GM10847 (cell line): ENCODE measurements around the gene SMIM23.

Source experiments
- POLR2A ChIP-seq: IDR thresholded peaks from 2 replicates; pipeline ENCODE4 v1.6.1; 2011; ENCODE audit not compliant: insufficient read length; ENCODE audit errors: extremely low read depth

Gene SMIM23

DNA sequence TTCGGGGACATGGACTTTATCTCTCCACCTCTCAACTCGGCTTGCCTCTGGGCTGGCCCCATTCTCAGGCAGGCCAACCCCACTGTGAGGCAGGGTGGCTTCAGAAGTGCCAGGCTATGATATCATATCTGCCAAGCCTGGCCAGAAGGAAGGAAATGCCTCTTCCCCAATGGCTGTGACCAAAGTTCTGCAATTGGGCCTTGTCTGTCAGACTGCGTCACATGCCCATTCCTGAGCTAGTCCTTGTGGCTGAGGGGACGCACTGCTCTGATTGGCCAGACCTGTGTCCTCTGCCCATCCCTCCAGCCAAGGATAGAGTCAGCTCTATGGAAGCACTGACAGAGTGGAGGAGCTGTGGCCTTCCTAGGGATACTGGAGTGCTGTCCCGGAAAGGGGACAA is 11.9 kb downstream of the SMIM23 start:
- TF ChIP-seq POLR2A: no peak

DNA sequence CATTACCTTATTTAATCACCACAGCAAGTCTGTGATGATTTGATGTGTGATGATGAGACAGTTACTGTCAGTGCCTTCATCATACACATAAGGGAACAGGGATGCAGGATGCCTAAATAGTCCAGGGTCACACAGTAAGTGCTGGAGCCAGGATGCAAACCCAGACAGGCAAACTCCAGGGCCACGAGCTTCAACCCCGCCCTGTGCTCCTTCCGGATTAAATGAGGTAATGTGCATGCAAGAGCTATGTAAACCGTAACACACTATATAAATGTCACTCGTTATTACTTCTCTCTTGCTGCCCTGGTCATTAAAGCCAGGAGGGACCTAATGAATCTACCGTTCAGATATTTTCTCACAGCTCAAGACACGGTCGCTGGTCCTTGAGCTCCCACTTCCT is 12.8 kb downstream of the SMIM23 start:
- TF ChIP-seq POLR2A: no peak

DNA sequence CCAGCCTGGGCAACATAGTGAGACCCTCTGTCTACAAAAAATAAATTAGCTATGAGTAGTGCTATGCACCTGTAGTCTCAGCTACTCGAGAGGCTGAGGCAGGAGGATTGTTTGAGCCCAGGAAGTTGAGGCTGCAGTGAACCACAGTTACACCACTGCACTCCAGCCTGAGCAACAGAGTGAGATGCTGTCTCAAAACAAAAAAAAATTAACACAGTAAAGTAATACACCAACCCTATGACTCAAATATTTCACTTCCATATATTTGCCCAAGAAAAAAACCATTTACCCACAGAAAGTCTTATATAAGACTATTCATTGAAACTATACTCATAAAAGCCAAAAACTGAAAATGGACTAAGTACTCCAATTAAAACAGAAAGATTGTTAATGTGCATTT is 16.2 kb downstream of the SMIM23 start:
- no peak for TF ChIP-seq POLR2A

DNA sequence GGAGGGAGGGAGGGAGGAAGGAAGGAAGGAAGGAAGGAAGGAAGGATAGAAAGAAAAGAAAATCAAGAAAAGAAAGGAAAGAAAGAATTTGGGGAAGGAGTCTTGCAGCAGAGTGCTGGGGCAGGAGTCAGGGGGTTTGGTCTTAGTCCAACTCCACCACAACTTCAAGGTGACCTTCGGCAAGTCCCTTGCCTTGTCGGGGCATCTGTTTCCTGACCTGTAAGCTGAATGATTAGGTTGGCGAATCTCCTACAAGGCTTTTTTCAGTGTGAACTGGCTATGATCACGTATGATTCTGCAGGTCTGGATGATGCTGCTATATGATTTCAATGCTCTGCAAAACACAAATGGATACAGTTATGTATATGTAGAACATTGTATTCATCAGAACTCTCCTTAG is 20.1 kb downstream of the SMIM23 start:
- TF ChIP-seq POLR2A: no peak

GRCh38 chr5:171806976-171807747 is 21.5 kb downstream of the SMIM23 start:
- TF ChIP-seq POLR2A: no peak

- TF ChIP-seq POLR2A: no peak
These were observed 22.8 kb downstream of the SMIM23 start for GRCh38 chr5:171808453-171808852.

DNA sequence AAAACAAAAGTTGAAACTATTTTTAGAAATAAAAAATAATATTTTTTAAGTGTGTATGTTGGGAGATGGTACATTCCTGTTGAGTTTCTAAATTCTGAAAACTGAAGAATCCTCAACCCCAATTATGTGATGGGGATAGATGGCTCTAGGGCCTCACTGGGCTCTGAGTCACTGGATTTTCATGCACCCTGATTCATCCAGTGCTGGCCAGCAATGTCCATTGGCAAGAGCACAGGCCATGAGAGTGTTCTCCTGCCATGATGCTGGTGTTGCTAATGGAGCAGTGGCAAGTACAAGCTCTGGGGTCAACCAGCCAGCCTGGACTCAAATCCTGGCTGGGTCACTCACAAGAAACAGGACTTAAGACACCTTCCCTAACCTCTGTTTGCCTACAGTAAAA is 23.3 kb downstream of the SMIM23 start:
- TF ChIP-seq POLR2A: no peak

- TF ChIP-seq POLR2A: no peak
These were observed 24.6 kb downstream of the SMIM23 start for GRCh38 chr5:171810227-171810626.

DNA sequence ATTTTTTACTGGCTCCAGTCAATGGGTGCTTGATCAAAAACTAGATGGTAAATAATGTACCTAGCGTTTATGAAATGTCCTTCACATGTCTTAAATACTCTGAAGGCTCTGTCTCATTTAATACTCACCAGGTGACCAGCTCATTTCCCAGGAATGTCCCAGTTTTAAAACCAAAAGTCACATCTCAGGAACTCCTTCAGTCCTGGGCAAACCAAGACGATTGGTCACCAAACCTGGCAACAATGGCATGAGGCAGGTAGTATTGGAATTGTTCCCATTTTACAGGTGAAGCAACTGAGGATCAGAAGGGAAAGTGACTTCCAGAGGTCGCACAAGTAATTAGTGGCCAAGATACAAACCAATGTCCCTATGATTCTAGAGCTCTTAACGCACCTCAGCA is 27.7 kb downstream of the SMIM23 start:
- TF ChIP-seq POLR2A: no peak

DNA sequence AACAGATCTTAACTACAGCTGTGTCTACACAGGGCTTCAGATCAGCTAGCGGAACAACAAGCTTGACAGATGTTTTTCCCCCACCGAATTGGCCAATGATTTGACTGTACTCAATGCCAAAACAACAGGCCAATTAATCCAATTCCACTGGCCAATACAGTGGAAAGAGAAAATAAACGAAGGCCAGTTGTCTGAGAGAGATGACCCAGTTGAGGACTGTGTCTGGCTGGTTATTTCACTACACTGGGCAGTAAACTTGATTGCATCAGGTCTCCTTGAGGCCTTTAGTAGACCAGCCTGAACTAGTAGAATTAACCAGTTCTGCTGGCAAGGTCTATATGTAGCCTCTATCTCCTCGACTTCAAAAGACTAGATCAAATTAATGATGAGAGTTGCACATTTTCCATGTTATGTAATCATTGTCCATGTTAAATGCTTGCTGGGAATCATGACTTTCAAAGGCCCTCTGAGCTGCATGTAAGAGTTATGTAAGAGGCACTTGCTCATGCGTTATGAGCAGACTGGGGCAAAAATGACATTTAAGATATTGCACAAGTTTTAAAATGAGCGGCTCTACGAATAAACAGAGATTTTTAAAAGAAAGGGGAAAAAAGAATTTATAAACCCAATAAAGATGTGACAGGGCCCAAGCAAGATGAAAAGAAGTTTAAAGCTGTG is 28.3 kb downstream of the SMIM23 start:
- no peak for TF ChIP-seq POLR2A

DNA sequence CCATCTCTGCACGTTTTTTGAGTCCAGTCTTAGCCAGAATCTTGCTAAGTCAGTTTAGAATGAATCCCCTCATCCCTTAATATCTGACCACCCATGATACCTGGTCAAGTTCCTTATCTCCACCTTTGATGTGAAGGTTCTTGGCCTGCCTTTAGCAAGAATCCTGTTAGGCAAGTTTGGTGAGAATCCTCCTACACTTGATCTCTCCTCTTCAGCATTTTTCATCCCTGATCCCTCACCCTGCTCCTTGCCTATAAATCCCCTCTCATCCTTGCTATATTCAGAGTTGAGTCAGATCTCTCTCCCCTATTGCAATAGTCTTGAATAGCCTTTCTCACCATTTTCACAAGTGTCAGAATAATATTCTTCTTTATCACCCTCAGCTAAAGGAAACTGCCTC is 31.0 kb downstream of the SMIM23 start:
- no peak for TF ChIP-seq POLR2A

- no peak for TF ChIP-seq POLR2A
These were observed 34.9 kb downstream of the SMIM23 start for GRCh38 chr5:171820561-171820960.

- no peak for TF ChIP-seq POLR2A
These were observed 35.7 kb downstream of the SMIM23 start for GRCh38 chr5:171821286-171821685.

GRCh38 chr5:171823269-171823668 is 37.7 kb downstream of the SMIM23 start:
- no peak for TF ChIP-seq POLR2A

DNA sequence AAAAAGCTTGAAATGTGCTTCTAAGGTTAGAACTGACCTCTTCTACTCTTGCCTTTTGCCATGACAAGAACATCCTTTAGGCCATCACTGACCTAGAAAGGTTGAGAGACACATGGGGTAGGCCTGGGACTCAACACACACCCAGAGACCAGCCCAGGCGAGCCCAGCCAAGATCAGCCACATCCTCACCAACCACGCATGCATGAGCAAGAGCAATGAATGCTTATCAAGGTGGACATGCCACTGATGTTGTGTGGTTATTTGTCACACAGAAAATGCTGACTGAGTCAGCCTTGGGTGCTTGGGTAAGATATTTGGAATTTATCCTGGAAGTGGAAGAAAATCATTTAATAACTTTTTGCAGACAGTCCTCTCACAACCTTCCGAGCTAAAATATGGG is 39.4 kb downstream of the SMIM23 start:
- TF ChIP-seq POLR2A: no peak

DNA sequence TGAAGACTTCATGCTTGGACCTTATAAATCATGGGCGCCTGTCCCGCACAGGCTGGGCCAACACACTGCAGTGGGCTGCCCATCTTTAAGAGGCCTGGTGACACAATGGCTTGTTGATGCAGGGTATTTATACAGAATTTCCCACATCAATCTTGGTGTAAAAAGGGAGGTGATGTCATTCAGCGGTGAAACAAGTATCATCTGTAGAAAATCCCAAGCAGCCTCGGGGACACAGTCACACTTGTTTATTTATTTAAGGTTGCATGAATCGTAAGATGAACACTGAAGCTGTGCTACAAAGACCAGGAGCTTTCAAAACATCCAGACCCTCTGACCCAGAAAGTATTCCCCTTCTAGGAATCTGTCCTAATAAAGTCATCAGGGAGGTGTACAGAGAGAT is 40.5 kb downstream of the SMIM23 start:
- no peak for TF ChIP-seq POLR2A

DNA sequence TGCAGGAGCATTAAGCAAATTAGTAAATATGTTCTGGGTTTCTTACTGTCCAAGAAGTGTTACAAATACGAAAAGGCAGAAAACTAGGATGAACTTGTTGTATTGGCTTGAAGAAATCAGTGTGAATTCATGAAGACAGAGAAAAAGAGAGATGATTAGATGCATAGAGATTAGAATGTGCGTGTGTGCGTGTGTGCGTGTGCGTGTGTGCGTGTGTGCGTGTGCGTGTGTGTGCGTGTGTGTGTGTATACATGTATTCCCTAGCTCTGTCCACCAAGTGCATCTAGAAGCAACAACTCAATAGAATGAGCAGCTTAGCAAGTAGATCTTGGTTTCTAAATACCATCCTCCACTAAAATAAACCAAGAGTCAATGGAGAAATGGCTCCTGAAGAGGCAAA is 41.5 kb downstream of the SMIM23 start:
- no peak for TF ChIP-seq POLR2A

- no peak for TF ChIP-seq POLR2A
These were observed 45.1 kb downstream of the SMIM23 start for GRCh38 chr5:171830686-171831085.

- no peak for TF ChIP-seq POLR2A
These were observed 47.2 kb downstream of the SMIM23 start for GRCh38 chr5:171832775-171833174.
